Islet of Langerhans (tissue), 1 donor: ENCODE data around the gene AP1G1.
"Not testable (repeated sequence)": the region's sequence is repeated elsewhere in the genome, so short reads cannot be mapped to it uniquely, and the experiment has no call there.

Source experiments
- FAIRE-seq: peaks from one replicate; lab custom pipeline; 2011; peaks lifted over from hg19 to GRCh38; lab: Jason Lieb, UNC

The AP1G1 gene

GRCh38 chr16:71808593-71809459 lies at the start of gene AP1G1:
AP1G1 (minus strand) TSS chr16:71808834; CDS start chr16:71789479, 19,355 bp downstream.
- no peak for FAIRE-seq

GRCh38 chr16:71855937-71856662 lies 47.5 kb upstream of the AP1G1 start:
- no peak for FAIRE-seq

GRCh38 chr16:71854369-71854948 lies 45.8 kb upstream of the AP1G1 start:
- no peak for FAIRE-seq

GRCh38 chr16:71853413-71853812 lies 44.8 kb upstream of the AP1G1 start:
- FAIRE-seq = no peak

- FAIRE-seq = no peak
These were observed 43.9 kb upstream of the AP1G1 start for GRCh38 chr16:71852561-71852960.

GRCh38 chr16:71852158-71852557 lies 43.5 kb upstream of the AP1G1 start:
- FAIRE-seq = no peak

- no peak for FAIRE-seq
These were observed 43.1 kb upstream of the AP1G1 start for GRCh38 chr16:71851746-71852145.

GRCh38 chr16:71848622-71849021 lies 40.0 kb upstream of the AP1G1 start:
- FAIRE-seq = no peak

GRCh38 chr16:71847096-71847495 lies 38.5 kb upstream of the AP1G1 start:
- FAIRE-seq = no peak

GRCh38 chr16:71846431-71846830 lies 37.8 kb upstream of the AP1G1 start:
- no peak for FAIRE-seq

GRCh38 chr16:71845639-71846430 lies 37.2 kb upstream of the AP1G1 start, which contains the start of gene ATXN1L:
ATXN1L (plus strand) TSS chr16:71845976; CDS start chr16:71849741, 3,765 bp downstream.
- FAIRE-seq = no peak

GRCh38 chr16:71843572-71843971 lies 34.9 kb upstream of the AP1G1 start:
- no peak for FAIRE-seq

GRCh38 chr16:71840052-71840451 lies 31.4 kb upstream of the AP1G1 start:
- FAIRE-seq = no peak

- no peak for FAIRE-seq
These were observed 28.5 kb upstream of the AP1G1 start for GRCh38 chr16:71837150-71837549.

- FAIRE-seq = no peak
These were observed 25.7 kb upstream of the AP1G1 start for GRCh38 chr16:71834291-71834690.

GRCh38 chr16:71832112-71832511 lies 23.5 kb upstream of the AP1G1 start:
- not testable (repeated sequence) for FAIRE-seq

- not testable (repeated sequence) for FAIRE-seq
These were observed 23.1 kb upstream of the AP1G1 start for GRCh38 chr16:71831698-71832097.

- FAIRE-seq = no peak
These were observed 21.7 kb upstream of the AP1G1 start for GRCh38 chr16:71830359-71830758.

- no peak for FAIRE-seq
These were observed 17.9 kb upstream of the AP1G1 start for GRCh38 chr16:71826533-71827017.

GRCh38 chr16:71817155-71817500 lies 8.5 kb upstream of the AP1G1 start:
- not testable (repeated sequence) for FAIRE-seq

- no peak for FAIRE-seq
These were observed 2.7 kb upstream of the AP1G1 start for GRCh38 chr16:71811261-71811803.

GRCh38 chr16:71810155-71810530 lies 1.5 kb upstream of the AP1G1 start:
- FAIRE-seq = not testable (repeated sequence)
